MM.1S (cell line): ENCODE measurements around the gene SLC6A3.

Source experiments
- DNase-seq: peaks from one replicate; pipeline ENCODE4 v3.0.0-alpha.2; 2015
- H2AFZ ChIP-seq: fragments of 300-600 bp; sonication (generic); 2 replicates; pipeline ENCODE4 v1.6.0; 2016; ENCODE audit warnings: antibody characterized with exemption, low read length
- H3F3A ChIP-seq: fragments of 300-600 bp; sonication (generic); 2 replicates; pipeline ENCODE4 v1.6.1; 2016; ENCODE audit warnings: mild to moderate bottlenecking, antibody characterized with exemption, low read length, moderate library complexity, mixed read lengths; ENCODE audit not compliant: insufficient read depth
- H3K27ac ChIP-seq: fragments of 300-600 bp; sonication (generic); 2 replicates; pipeline ENCODE4 v1.5.1; 2016; ENCODE audit warnings: mild to moderate bottlenecking, low read length
- H3K27me3 ChIP-seq: fragments of 300-600 bp; sonication (generic); replicated peaks from 2 replicates; pipeline ENCODE4 v1.6.0; 2016; ENCODE audit warnings: low read length; ENCODE audit not compliant: insufficient read depth
- H3K36me3 ChIP-seq: fragments of 300-600 bp; sonication (generic); replicated peaks from 2 replicates; pipeline ENCODE4 v1.6.1; 2016; ENCODE audit warnings: mild to moderate bottlenecking, low read length, mixed read lengths; ENCODE audit not compliant: insufficient read depth
- H3K4me1 ChIP-seq: fragments of 300-600 bp; sonication (generic); 2 replicates; pipeline ENCODE4 v1.6.1; 2016; ENCODE audit warnings: low read length, mixed read lengths
- H3K4me2 ChIP-seq: fragments of 300-600 bp; sonication (generic); 2 replicates; pipeline ENCODE4 v1.6.0; 2016; ENCODE audit warnings: low read depth, low read length
- H3K4me3 ChIP-seq: fragments of 300-600 bp; sonication (generic); 2 replicates; pipeline ENCODE4 v1.5.1; 2016; ENCODE audit warnings: low read length, mixed read lengths
- H3K79me2 ChIP-seq: fragments of 300-600 bp; sonication (generic); 2 replicates; pipeline ENCODE4 v1.6.1; 2016; ENCODE audit warnings: mixed run types, low read length, mixed read lengths
- H3K9ac ChIP-seq: fragments of 300-600 bp; sonication (generic); 2 replicates; pipeline ENCODE4 v1.6.1; 2016; ENCODE audit warnings: low read length, mixed read lengths
- H3K9me2 ChIP-seq: fragments of 300-600 bp; sonication (generic); replicated peaks from 2 replicates; pipeline ENCODE4 v1.6.1; 2016; ENCODE audit warnings: mild to moderate bottlenecking, low read length, mixed read lengths; ENCODE audit not compliant: insufficient read depth
- H3K9me3 ChIP-seq: fragments of 300-600 bp; sonication (generic); replicated peaks from 2 replicates; pipeline ENCODE4 v1.6.1; 2016; ENCODE audit warnings: mild to moderate bottlenecking, low read length, mixed read lengths; ENCODE audit not compliant: insufficient read depth
- H4K20me1 ChIP-seq: fragments of 300-600 bp; sonication (generic); 2 replicates; pipeline ENCODE4 v1.6.1; 2016; ENCODE audit warnings: mild to moderate bottlenecking, low read length, moderate library complexity, mixed read lengths; ENCODE audit not compliant: insufficient read depth
- CTCF ChIP-seq: fragments of 300-600 bp; sonication (generic); IDR thresholded peaks from 2 replicates; pipeline ENCODE4 v1.5.1; 2016; ENCODE audit warnings: antibody characterized with exemption, low read length, mixed read lengths
- EZH2 ChIP-seq: fragments of 300-600 bp; sonication (generic); optimal IDR thresholded peaks from 2 replicates; pipeline ENCODE3; 2017; ENCODE audit warnings: low read depth, mild to moderate bottlenecking, antibody characterized with exemption, low read length, mixed read lengths
- EZH2phosphoT487 ChIP-seq: fragments of 300-600 bp; sonication (generic); IDR thresholded peaks from 2 replicates; pipeline ENCODE4 v1.6.1; 2018; ENCODE audit warnings: antibody characterized with exemption, low read length

Gene SLC6A3

GRCh38 chr5:1429066-1429465 is 16.2 kb downstream of the SLC6A3 start:
- TF ChIP-seq EZH2phosphoT487 = no peak
- no peak for TF ChIP-seq CTCF
- TF ChIP-seq EZH2 = no peak
- H3K9ac ChIP-seq = no peak overlapping the region
- H3K4me3 ChIP-seq = no peak overlapping the region
- H3K36me3 ChIP-seq = no peaks in the 10 kb centered on the region
- no peak overlapping the region for H3K4me2 ChIP-seq
- no peaks in the 10 kb centered on the region for H3K4me1 ChIP-seq
- H3K9me3 ChIP-seq = no peaks in the 10 kb centered on the region
- H2AFZ ChIP-seq = no peak overlapping the region
- no peak for DNase-seq
- peaks cover 46% of the 10 kb centered on the region for H3K27me3 ChIP-seq
- H3F3A ChIP-seq = no peaks in the 10 kb centered on the region
- H3K79me2 ChIP-seq = no peaks in the 10 kb centered on the region
- no peak overlapping the region for H3K27ac ChIP-seq
- no peaks in the 10 kb centered on the region for H3K9me2 ChIP-seq
- no peaks in the 10 kb centered on the region for H4K20me1 ChIP-seq

GRCh38 chr5:1428107-1428506 is 17.1 kb downstream of the SLC6A3 start:
- Histone ChIP-seq H2AFZ (no peak overlapping the region), H3K79me2 (no peaks in the 10 kb centered on the region), H3K4me1 (no peaks in the 10 kb centered on the region), H3K9me3 (no peaks in the 10 kb centered on the region), H3K9ac (no peak overlapping the region), H3K4me3 (no peak overlapping the region), H3F3A (no peaks in the 10 kb centered on the region), H3K27ac (no peak overlapping the region), H3K27me3 (peaks cover 46% of the 10 kb centered on the region), H3K36me3 (no peaks in the 10 kb centered on the region), H3K9me2 (no peaks in the 10 kb centered on the region), H4K20me1 (no peaks in the 10 kb centered on the region), H3K4me2 (no peak overlapping the region)
- TF ChIP-seq EZH2phosphoT487 (no peak), CTCF (no peak), EZH2 (no peak)
- no peak for DNase-seq

GRCh38 chr5:1424716-1425115 is 20.5 kb downstream of the SLC6A3 start:
- no peak for DNase-seq
- no peak overlapping the region for H3K4me3 ChIP-seq
- H3K9me2 ChIP-seq = no peaks in the 10 kb centered on the region
- H3K9me3 ChIP-seq = no peaks in the 10 kb centered on the region
- H3K27ac ChIP-seq = no peak overlapping the region
- H3K79me2 ChIP-seq = no peaks in the 10 kb centered on the region
- H3F3A ChIP-seq = no peaks in the 10 kb centered on the region
- TF ChIP-seq EZH2 = no peak
- TF ChIP-seq CTCF = no peak
- no peak for TF ChIP-seq EZH2phosphoT487
- no peaks in the 10 kb centered on the region for H4K20me1 ChIP-seq
- H3K36me3 ChIP-seq = no peaks in the 10 kb centered on the region
- peaks cover 26% of the 10 kb centered on the region for H3K27me3 ChIP-seq
- H3K4me2 ChIP-seq = no peak overlapping the region
- H3K9ac ChIP-seq = no peak overlapping the region
- no peak overlapping the region for H2AFZ ChIP-seq
- no peaks in the 10 kb centered on the region for H3K4me1 ChIP-seq
